Esophagus muscularis mucosa (tissue), 4 donors: ENCODE measurements around the gene ADCY5.

ENCODE experiments used
- CTCF ChIP-seq, 3 experiments: fragments of 200-600 bp in 2 of 3; fragments of 450-650 bp in 1 of 3; sonication (generic) in 2 of 3; IDR thresholded peaks; one replicate each; pipeline ENCODE4 v1.5.1; 2017 to 2019; ENCODE audit warnings: antibody characterized with exemption in 3 of 3, mild to moderate bottlenecking in 2 of 3, moderate library complexity in 1 of 3
- EP300 ChIP-seq: sonication (generic); formaldehyde crosslinking; IDR thresholded peaks from one replicate; pipeline ENCODE4 v1.6.1; 2017; ENCODE audit warnings: antibody characterized with exemption
- POLR2A ChIP-seq: fragments of 450-650 bp; IDR thresholded peaks from one replicate; pipeline ENCODE4 v1.6.1; 2017; ENCODE audit warnings: antibody characterized with exemption, moderate library complexity, mild to moderate bottlenecking, low read depth
- POLR2AphosphoS5 ChIP-seq, 2 donors: sonication (generic); formaldehyde crosslinking; IDR thresholded peaks; one replicate each; pipeline ENCODE4 v1.6.1; 2017; ENCODE audit warnings: antibody characterized with exemption in 2 of 2

- TF ChIP-seq CTCF (IDR thresholded peaks at IDR 0.05) (no peak), POLR2AphosphoS5 (IDR thresholded peaks at IDR 0.05) (no peak), POLR2A (no peak), EP300 (no peak)
These were observed 186.0 kb downstream of the ADCY5 start for GRCh38 chr3:123262868-123263267.
